Neuronal stem cell (in vitro differentiated cells): ENCODE results near the gene FRYL.

Source experiments
- DNase-seq: peaks from one replicate; pipeline ENCODE4 v3.0.0-alpha.2; 2013; ENCODE audit warnings: low spot score
- H2AFZ ChIP-seq: one replicate; pipeline ENCODE4 v1.6.1; 2013; ENCODE audit warnings: mild to moderate bottlenecking, low read length, inconsistent platforms
- H2AK5ac ChIP-seq: 2 replicates; pipeline ENCODE4 v1.6.1; 2013; ENCODE audit warnings: low read depth, mild to moderate bottlenecking, inconsistent platforms, low read length, moderate library complexity, mixed read lengths
- H2BK120ac ChIP-seq: 2 replicates; pipeline ENCODE4 v1.6.1; 2013; ENCODE audit warnings: low read depth, mild to moderate bottlenecking, inconsistent platforms, low read length, moderate library complexity, mixed read lengths
- H2BK12ac ChIP-seq: one replicate; pipeline ENCODE4 v1.6.1; 2013; ENCODE audit warnings: low read length, inconsistent platforms
- H2BK15ac ChIP-seq: 2 replicates; pipeline ENCODE4 v1.6.1; 2013; ENCODE audit warnings: mild to moderate bottlenecking, low read length, inconsistent platforms, mixed read lengths
- H2BK5ac ChIP-seq: one replicate; pipeline ENCODE4 v1.6.1; 2013; ENCODE audit warnings: inconsistent platforms, mild to moderate bottlenecking, low read length, moderate library complexity
- H3K14ac ChIP-seq: one replicate; pipeline ENCODE4 v1.6.1; 2013; ENCODE audit warnings: low read length, inconsistent platforms
- H3K18ac ChIP-seq: 2 replicates; pipeline ENCODE4 v1.6.1; 2013; ENCODE audit warnings: low read length, inconsistent platforms
- H3K23ac ChIP-seq: 2 replicates; pipeline ENCODE4 v1.6.1; 2013; ENCODE audit warnings: low read depth, mild to moderate bottlenecking, mixed read lengths, low read length, inconsistent platforms; ENCODE audit not compliant: poor library complexity
- H3K27ac ChIP-seq: replicated peaks from 3 replicates; pipeline ENCODE4 v1.5.1; 2013; ENCODE audit warnings: low read length, inconsistent platforms
- H3K27me3 ChIP-seq, 3 experiments: 2 replicates each; pipeline ENCODE4 v1.6.1; 2013; ENCODE audit warnings: low read length in 3 of 3, mild to moderate bottlenecking in 2 of 3, inconsistent platforms in 1 of 3, low read depth in 1 of 3, mixed read lengths in 1 of 3, moderate library complexity in 1 of 3; ENCODE audit not compliant: control insufficient read depth in 3 of 3, insufficient read depth in 3 of 3
- H3K36me3 ChIP-seq, 2 donors: replicated peaks in 1 of 2; 2 replicates each; pipeline ENCODE4 v1.6.1; 2013; ENCODE audit warnings: low read length in 2 of 2; ENCODE audit not compliant: control insufficient read depth in 2 of 2, insufficient read depth in 2 of 2
- H3K4ac ChIP-seq: 2 replicates; pipeline ENCODE4 v1.6.1; 2013; ENCODE audit warnings: inconsistent platforms, mild to moderate bottlenecking, low read length, moderate library complexity
- H3K4me1 ChIP-seq, 2 donors: 1 replicate in 1 of 2; 2 replicates in 1 of 2; pipeline ENCODE4 v1.6.1; 2013; ENCODE audit warnings: low read length in 2 of 2, low read depth in 1 of 2; ENCODE audit not compliant: control insufficient read depth in 2 of 2, insufficient read depth in 1 of 2
- H3K4me2 ChIP-seq: one replicate; pipeline ENCODE4 v1.6.1; 2013; ENCODE audit warnings: mild to moderate bottlenecking, low read length, inconsistent platforms; ENCODE audit not compliant: insufficient read depth, poor library complexity, severe bottlenecking
- H3K4me3 ChIP-seq, 2 donors: 2 replicates each; pipeline ENCODE4 v1.5.1; 2013; ENCODE audit warnings: low read length in 2 of 2, mild to moderate bottlenecking in 2 of 2, inconsistent platforms in 1 of 2, moderate library complexity in 1 of 2
- H3K79me1 ChIP-seq: one replicate; pipeline ENCODE4 v1.6.1; 2013; ENCODE audit warnings: low read depth, mild to moderate bottlenecking, inconsistent platforms, low read length, moderate library complexity
- H3K9ac ChIP-seq: one replicate; pipeline ENCODE4 v1.6.1; 2013; ENCODE audit warnings: mild to moderate bottlenecking, low read depth, low read length, inconsistent platforms; ENCODE audit not compliant: poor library complexity
- H3K9me3 ChIP-seq, 2 donors: replicated peaks in 1 of 2; 2 replicates each; pipeline versions ENCODE3 to v1.6.1; 2013; ENCODE audit warnings: low read length in 2 of 2, mild to moderate bottlenecking in 2 of 2, inconsistent platforms in 1 of 2, low read depth in 1 of 2, mixed read lengths in 1 of 2, moderate library complexity in 1 of 2; ENCODE audit not compliant: control insufficient read depth in 2 of 2, insufficient read depth in 1 of 2
- H4K8ac ChIP-seq: one replicate; pipeline ENCODE4 v1.6.1; 2013; ENCODE audit warnings: low read depth, mild to moderate bottlenecking, inconsistent platforms, low read length, moderate library complexity
- H4K91ac ChIP-seq: one replicate; pipeline ENCODE4 v1.6.1; 2013; ENCODE audit warnings: low read length, low read depth, mild to moderate bottlenecking, inconsistent platforms; ENCODE audit not compliant: poor library complexity
- WGBS, 2 donors: extraction: QIAGEN DNeasy Blood & Tissue Kit; methylation state at CpG; one replicate each; pipeline ENCODE4 v1.1.7; 2013; ENCODE audit warnings: missing lambda C conversion rate in 2 of 2, mixed read lengths in 1 of 2; ENCODE audit not compliant: insufficient read length in 2 of 2, insufficient replicate concordance in 1 of 2; ENCODE audit errors: extremely low coverage in 2 of 2; 5-methylcytosine and 5-hydroxymethylcytosine counted together

Gene FRYL

GRCh38 chr4:48538358-48538757 is 241.7 kb downstream of the FRYL start:
- no peaks in the 10 kb centered on the region for H3K79me1 ChIP-seq
- H2AFZ ChIP-seq = no peak overlapping the region
- H3K23ac ChIP-seq = no peak overlapping the region
- H3K4ac ChIP-seq = no peak overlapping the region
- no peak overlapping the region for H3K27ac ChIP-seq
- H3K36me3 ChIP-seq = peaks cover 17 to 92% of the 10 kb centered on the region in 2 donors
- H3K9ac ChIP-seq = no peak overlapping the region
- no peak overlapping the region for H3K14ac ChIP-seq
- no peak overlapping the region for H4K91ac ChIP-seq
- no peak overlapping the region for H2BK120ac ChIP-seq
- no peak overlapping the region for H2BK15ac ChIP-seq
- H3K4me1 ChIP-seq = no peaks in the 10 kb centered on the region
- H2BK5ac ChIP-seq = no peak overlapping the region
- no peak overlapping the region for H2BK12ac ChIP-seq
- DNase-seq = no peak
- H3K9me3 ChIP-seq = no peaks in the 10 kb centered on the region
- no peak overlapping the region for H3K4me3 ChIP-seq
- no peak overlapping the region for H4K8ac ChIP-seq
- H2AK5ac ChIP-seq = no peak overlapping the region
- H3K4me2 ChIP-seq = no peak overlapping the region
- no peak overlapping the region for H3K18ac ChIP-seq
- no peaks in the 10 kb centered on the region for H3K27me3 ChIP-seq

- Histone ChIP-seq H3K23ac (no peak overlapping the region), H3K9me3 (no peaks in the 10 kb centered on the region), H2BK120ac (no peak overlapping the region), H3K79me1 (no peaks in the 10 kb centered on the region), H3K36me3 (peaks cover 21 to 100% of the 10 kb centered on the region in 2 donors), H3K27me3 (no peaks in the 10 kb centered on the region), H3K9ac (no peak overlapping the region), H2BK15ac (no peak overlapping the region), H4K91ac (no peak overlapping the region), H4K8ac (no peak overlapping the region), H3K4ac (no peak overlapping the region), H3K14ac (no peak overlapping the region), H2AFZ (no peak overlapping the region), H2BK12ac (no peak overlapping the region), H2BK5ac (no peak overlapping the region), H3K4me1 (no peaks in the 10 kb centered on the region), H2AK5ac (no peak overlapping the region), H3K4me2 (no peak overlapping the region), H3K4me3 (no peak overlapping the region), H3K18ac (no peak overlapping the region), H3K27ac (no peak overlapping the region)
- DNase-seq = no peak
- no CpG with 5 or more reads among the region's 1 CpG for WGBS, 2 donors
Measured at GRCh38 chr4:48526406-48526805, 253.7 kb downstream of the FRYL start.

- Histone ChIP-seq H3K27me3 (no peaks in the 10 kb centered on the region), H3K4ac (no peak overlapping the region), H3K27ac (no peak overlapping the region), H2BK5ac (no peak overlapping the region), H2AFZ (no peak overlapping the region), H2BK12ac (no peak overlapping the region), H3K4me3 (no peak overlapping the region), H4K91ac (no peak overlapping the region), H3K23ac (no peak overlapping the region), H3K4me2 (no peak overlapping the region), H2BK120ac (no peak overlapping the region), H3K18ac (no peak overlapping the region), H3K9ac (no peak overlapping the region), H3K9me3 (no peaks in the 10 kb centered on the region), H4K8ac (no peak overlapping the region), H3K79me1 (no peaks in the 10 kb centered on the region), H3K36me3 (peaks cover 20 to 97% of the 10 kb centered on the region in 2 donors), H2AK5ac (no peak overlapping the region), H3K14ac (no peak overlapping the region), H2BK15ac (no peak overlapping the region), H3K4me1 (no peaks in the 10 kb centered on the region)
- WGBS, 2 donors = no CpG with 5 or more reads among the region's 3 CpGs
- DNase-seq = no peak
Measured at GRCh38 chr4:48518143-48518542, 261.9 kb downstream of the FRYL start.

GRCh38 chr4:48509543-48509942 is 270.5 kb downstream of the FRYL start:
- no peak for DNase-seq

More at GRCh38 chr4:48509543-48509942, 270.5 kb downstream of the FRYL start:
- Histone ChIP-seq H3K18ac (no peak overlapping the region), H2BK5ac (no peak overlapping the region), H3K23ac (no peak overlapping the region), H2BK15ac (no peak overlapping the region), H3K4ac (no peak overlapping the region), H3K4me2 (no peak overlapping the region), H2AK5ac (no peak overlapping the region), H2BK12ac (no peak overlapping the region), H2BK120ac (no peak overlapping the region), H3K9me3 (peaks cover 0 to 4% of the 10 kb centered on the region in 2 donors), H3K36me3 (peaks cover 15 to 98% of the 10 kb centered on the region in 2 donors), H3K9ac (no peak overlapping the region), H3K27ac (no peak overlapping the region), H3K27me3 (no peaks in the 10 kb centered on the region), H3K79me1 (no peaks in the 10 kb centered on the region), H3K4me3 (no peak overlapping the region), H2AFZ (no peak overlapping the region), H4K91ac (no peak overlapping the region), H4K8ac (no peak overlapping the region), H3K14ac (no peak overlapping the region), H3K4me1 (no peaks in the 10 kb centered on the region)
